GM19023 (cell line): ENCODE measurements around the gene FAM240A.

Source experiments
- ATAC-seq: cut with Tn5 transposase; IDR thresholded peaks from one replicate; pipeline ENCODE4 v1.9.1; 2021; ENCODE audit warnings: mild to moderate bottlenecking, moderate library complexity; ENCODE audit not compliant: unreplicated experiment

Gene FAM240A

DNA sequence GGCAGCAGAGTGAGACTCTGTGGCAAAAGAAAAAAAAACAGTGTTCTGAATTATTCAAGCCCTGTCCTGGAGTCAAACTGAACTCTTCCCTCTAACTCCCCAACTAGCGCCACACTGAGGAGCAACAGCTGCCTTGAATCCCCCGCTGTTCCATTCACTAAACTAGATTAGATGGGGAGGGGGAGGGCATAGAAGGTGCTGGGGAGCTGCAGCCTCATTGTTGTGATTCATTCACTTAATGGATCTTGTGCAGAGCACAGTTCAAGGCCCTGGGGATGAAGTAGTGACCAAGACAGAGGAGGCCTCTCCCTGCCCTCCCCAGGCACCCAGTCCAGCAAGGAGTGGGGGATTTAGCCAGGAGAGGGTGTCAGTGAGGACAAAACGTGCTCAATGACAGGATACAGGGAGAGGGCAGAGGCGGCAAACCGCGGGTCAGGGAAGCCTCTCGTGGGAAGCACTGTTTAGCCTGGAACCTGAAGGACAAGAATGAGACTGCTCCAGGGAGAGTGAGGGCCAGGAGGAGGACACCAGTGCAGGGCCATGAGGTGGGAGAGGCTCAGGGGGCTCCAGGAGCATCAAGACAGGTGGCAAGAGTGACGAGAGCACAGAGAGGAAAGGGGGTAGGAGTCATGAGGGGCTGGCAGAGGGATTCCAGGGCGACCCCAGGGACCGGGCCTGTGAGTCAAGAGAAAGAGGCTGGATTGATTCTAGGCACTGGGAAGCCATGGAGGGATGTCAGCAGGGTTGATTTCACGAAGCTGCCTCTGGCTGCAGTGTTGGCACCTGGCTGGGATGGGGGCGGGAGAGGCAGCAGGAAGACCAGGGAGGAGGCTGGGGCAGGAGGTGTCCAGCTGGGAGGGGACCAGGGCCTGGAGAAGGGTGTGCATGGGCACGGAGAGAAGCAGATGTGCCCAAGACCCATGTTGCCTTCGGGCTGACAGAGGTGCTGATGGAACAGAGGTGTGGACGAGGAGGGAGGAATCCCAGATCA, 49.7 kb downstream of the FAM240A start:
- no peak for ATAC-seq

DNA sequence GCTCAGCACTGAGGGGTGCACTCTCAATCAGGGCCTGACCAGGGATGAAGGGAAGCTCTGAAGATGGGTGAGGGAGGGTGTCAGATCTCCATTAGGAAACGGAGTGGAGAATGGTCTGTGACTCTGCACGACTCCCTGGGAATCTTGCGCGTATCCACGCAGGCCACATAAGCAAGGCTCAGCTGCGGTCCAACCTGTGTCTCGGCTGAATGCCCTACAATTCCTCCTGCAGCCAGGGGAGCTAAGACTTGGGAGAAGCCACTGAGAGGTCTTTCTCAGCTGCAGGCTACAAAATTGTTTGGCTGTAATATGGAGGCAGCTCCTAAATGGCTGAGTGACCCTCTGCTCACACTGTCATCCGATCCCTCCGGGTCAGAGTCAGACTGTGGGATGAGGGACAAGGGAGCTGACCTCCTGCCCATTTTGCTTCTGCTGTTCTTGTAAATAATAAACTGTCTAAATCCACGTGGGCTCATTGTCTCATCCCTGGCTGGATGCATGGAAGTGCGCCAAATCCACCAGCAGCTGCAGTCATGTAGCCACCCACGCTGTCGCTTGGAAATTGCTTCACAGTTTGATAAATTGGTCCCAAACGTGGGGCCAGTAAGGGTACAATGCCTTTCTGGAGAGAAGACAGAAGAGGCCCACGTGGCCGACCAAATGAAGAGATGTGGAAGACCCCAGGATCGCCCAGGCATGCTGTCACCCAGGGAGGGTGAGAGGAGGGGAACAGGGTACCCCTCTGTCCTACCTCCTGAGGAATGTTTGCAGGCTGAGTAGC, 50.6 kb downstream of the FAM240A start:
- no peak for ATAC-seq

DNA sequence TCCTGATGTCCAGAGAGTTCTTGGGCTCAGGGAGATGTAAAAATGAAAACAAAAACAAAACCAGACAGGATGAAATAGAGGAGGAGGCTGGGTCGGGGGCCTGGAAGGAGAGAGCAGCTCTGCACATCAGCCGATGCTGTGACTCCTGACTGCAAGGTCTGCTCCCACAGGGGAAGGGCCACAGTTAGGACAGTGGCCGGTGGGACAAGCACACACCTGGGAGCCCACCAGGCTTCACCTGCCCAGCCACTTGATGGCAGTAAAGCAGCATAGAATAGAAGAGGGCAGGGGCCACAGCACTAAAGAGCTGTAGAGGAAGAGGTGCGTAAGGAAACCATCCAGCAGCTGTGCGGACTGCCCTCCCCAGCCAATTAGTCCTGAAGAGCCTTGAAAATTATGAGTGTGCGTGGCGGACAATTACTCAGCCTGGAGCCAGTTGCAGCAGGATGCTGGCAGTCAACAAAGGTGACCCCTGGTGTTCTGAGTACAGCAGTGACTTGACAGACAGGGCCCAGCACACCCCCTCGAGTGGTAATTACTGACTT, 51.3 kb downstream of the FAM240A start:
- ATAC-seq, result no peak

DNA sequence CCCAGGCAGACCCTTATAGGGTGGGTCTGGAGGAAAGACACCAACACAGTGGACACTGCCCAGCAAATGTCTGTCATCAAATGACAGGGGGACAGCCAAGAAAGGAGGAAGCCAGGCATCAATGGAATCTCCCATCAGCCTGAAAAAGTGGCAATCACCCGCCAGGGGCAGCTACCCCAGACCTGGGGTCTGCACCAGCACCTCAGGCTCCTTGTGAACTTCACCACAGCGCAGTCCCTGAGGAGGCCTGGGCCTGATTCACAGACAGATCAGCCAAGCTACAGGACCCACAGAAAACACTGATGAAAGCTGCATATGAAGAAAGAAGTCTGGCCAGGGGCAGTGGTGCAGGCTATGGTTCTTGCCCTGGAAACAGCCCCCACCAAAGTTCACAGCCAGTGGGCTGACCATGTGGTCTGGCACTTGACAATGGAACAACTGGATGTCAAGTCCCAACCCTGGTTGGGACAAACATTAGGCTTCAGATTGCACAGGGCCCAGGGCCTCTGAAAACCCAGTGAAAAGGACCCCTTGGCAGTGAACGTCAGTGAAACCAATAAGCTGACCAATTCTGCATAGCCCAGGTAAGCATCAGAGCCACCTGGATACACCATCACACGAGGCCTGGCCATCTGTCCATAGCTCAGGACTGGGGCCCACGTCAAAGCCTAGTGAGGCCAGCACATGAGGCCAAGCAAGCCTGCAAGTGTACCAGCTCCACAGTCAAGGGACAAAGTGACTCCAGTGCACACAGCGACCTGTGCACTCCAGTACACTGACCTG, 52.1 kb downstream of the FAM240A start:
- ATAC-seq, result no peak

DNA sequence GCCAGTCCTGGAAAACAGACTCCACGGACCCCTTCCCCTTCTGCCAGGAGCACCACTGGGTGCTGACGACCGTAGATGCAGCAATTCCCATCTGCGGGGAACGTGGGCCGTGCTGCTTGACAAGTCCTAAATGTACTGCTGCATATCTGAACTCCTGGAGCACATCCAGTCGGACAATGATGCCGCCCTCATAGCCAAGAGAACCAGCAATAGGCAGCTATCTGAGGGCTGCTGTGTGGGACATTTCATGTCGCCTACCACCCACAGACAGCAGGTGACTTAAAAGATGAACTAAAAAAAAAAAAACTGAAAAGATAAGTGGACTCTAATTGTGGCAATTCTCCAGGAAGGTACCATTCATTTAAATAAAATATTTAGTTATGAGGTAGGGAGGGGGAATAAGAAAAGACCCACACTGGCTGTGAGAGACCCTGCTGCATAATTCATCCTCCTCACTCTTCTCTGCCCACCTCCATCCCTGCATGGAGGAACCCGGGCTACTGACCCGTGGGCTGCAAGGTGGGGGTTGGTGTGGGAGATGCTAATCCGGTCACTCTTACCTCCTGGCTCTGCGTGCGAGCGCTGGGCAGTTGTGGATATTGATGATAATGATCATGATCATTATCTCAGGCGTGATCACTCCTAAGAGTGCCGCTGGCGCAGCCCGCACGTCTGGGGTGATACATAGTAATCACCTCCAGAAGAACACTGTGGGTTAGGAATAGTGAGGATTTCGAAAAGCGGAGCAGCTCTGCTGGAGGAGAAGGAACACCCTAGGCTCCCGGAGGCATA, 52.8 kb downstream of the FAM240A start:
- no peak for ATAC-seq

DNA sequence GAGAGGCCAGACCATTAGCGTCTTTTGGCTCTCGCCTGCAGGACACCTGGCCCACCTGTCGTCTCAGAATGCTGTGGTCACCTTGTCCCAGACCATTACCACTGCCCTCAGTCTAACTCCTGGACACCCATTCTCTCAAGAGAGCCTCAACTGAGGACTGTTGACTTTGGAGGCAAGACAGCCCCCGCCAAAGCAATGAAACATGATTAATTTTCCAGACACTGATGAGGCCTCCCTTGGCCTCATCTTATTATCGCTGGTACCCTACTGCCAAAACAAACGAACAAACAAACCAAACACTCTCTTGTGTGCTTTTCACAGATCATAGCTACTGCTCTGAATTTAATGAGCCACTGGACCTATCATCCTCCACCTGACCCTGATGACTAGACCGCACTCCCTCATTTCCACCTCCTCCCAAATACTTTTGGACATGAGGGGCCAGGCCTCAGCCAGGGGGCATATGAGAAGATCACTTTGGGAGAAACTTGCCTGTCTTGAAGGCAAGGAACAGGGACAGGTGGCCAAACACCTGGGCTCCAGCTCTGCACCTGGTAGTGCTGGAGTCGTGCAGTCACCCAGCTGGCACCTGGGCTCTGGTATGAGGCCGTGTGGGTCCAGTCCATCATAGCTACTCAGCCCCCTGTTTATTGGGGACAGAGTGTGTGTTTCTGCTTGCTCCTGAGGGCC, 53.6 kb downstream of the FAM240A start:
- no peak for ATAC-seq

DNA sequence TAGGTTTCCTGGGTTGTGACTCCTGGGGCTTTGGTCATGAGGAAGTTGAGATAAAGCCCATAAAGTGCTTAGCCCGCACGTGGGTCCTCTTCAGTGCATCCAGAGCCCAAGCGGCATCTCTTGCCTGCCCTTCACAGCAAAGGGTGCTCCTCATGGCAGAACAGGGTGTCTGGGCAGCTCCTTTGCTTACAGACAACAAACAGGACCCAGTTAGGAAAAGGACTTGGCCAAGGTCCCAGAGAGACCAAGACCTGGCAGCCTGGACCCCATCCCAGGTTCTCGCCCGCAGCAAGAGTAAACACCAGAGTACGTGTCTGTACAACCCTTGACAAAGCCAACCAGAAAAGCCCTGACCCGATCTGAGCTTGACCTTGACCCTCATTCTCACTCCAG, 54.1 kb downstream of the FAM240A start:
- ATAC-seq, result no peak

DNA sequence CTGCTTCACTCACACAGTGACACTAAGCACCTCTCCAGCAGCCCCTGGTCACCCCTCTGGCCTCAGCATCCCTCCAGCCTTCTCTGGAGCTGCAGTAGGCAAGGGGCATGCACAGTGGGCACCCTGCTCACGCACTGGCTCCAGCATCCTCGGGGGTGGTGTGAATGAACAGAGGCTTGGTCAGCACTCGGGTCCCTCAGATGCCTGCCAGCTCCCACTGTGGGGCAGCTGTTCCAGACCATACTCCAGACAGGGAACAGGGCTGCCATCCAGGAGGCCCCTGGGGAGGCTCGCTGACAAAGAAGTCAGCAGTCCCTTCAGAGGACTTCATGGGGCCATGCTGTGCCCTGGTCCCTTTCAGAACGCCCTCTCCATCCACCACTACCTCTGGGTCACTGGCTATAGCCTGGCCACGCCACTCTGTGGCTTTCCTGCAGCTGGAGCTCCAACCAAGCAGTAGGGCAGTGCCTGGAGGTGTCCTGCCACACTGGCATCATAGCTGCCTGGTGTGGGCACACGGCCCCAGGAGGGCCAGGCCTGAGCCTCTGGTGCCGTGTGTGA, 54.8 kb downstream of the FAM240A start:
- no peak for ATAC-seq

DNA sequence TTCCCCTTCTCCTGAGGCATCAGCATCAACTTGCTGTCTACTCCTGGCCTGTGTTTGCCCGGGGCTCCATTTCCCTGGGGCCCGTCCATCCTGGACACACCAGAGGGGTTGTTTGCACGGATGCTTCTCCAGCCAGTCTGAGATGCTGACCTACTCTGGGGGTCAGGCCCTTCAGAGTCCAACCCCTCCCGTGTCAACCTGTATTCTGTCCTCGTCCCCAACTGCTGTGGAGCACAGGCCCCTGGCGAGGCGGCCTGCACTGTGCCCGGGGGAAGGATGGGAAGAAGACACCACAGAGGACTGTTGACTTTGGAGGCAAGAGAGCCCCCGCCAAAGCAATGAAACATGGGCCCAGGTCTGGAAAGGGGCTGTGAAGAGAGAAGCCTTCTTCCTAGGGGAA, 55.3 kb downstream of the FAM240A start:
- ATAC-seq, result no peak

DNA sequence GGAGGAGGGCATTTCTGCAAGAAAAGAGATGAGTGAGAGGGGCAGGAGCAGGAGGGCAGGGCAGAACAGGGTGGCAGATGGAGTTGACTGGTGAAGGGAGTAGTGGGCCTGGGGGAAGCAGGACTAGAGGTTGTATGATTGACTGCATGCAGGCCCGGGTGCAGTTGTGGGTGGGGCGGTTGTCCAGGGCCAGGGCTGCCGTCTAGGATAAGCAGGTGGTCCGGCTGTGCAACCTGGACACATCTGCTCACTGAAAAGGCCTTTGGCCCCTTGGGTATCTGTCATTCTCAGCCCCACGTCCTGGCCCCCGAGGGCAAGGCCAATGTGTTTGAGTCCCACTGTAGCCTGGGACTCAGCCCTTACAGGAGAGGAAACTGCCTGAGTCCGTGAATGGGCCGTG, 55.8 kb downstream of the FAM240A start:
- no peak for ATAC-seq

DNA sequence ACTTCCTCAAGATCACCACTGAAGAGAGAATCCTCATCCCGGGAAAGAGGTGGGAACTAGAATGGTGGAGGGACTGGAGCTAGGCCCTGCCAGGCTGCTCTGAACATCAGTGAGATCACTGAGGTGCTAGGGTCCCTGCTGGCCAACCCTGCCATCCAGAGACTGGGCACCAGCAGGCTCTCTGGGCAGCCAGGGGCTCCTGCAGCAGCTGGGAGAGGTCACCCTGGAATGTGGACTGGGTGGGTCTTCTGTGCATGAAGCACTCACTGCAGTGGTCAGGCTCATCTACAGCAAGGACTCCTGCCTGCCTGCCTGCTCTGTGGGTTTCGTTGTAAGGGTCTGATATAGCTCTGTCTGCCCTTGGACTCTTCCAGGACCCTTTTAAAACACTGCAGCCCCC, 56.3 kb downstream of the FAM240A start:
- ATAC-seq, result no peak

DNA sequence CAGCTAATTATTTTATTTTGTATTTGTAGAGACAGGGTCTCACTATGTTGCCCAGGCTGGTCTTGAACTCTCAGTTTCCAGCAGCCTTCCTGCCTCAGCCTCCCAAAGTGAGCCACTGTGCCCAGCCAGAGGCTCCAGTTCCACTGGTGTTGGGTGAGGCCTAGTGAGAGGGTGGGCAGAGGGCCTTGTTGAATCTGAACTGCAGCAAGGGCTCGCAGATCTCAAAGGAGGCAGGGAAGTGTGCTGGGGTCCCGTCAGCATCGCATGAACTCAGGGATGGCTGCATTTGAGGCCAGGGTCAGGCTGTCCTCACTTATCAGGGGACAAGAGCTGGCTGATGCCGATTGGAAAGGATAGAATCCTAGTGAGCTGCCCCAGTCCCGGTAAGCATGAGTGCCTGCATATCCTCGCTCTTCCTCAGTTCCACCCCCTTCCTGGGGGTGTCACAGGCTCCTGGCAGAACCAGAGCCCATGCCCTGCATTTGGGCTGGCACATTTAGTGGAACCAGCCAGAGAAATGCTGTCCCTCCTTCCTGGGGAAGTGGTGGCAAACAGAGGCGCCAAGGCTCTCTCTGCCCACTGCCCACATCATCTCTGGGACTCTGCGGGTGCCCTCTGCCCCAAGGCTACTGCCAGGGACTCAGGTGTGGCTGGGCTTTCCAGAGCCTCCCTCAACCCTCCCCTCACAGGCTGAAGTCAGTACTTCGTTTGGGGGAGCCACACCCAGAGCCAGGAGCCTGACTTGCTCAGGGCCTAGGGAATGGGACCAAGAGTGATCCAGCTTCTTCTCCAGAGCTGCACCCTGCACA, 57.1 kb downstream of the FAM240A start:
- ATAC-seq, result no peak

DNA sequence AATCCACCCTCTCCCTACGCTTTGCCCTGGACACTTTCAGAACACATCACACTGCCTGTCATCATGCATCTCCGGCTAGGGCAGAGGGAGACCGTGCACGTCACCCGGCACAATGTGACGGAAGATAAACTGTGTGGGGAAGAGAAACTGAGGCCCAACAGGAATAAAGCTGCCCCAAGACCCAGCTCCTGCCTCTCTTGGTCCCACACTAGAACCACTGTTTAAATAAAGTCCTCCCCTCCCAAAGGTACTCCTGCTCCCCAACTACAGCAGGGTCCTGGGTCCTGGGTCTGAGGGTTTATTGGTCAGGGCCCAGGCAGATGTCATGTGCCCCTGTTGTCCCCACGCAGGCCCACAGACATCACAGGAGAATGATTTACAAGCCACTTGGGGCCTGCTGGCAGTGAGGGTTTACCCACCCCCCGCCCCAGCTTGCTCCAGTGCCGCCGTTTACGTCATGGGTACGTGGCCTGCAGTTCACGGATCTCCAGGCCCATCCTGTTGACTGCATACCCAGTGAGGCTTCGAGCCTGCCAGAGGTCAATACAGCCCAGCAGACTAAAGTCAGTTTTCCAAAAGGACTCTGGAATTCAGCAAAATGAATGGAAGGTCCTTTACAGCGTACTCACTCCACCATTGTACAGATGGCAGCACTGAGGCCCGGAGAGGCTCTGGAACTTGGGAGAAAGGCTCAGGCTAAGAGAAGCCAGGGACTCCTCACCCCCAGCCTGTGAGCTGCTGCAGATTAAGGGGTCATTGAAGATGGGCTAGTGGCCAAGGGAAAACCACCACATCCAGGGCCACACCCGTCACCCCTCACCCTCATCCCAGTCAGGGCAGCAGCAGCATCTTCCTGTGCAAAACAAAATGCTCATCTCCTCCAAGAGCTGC, 57.9 kb downstream of the FAM240A start:
- no peak for ATAC-seq

DNA sequence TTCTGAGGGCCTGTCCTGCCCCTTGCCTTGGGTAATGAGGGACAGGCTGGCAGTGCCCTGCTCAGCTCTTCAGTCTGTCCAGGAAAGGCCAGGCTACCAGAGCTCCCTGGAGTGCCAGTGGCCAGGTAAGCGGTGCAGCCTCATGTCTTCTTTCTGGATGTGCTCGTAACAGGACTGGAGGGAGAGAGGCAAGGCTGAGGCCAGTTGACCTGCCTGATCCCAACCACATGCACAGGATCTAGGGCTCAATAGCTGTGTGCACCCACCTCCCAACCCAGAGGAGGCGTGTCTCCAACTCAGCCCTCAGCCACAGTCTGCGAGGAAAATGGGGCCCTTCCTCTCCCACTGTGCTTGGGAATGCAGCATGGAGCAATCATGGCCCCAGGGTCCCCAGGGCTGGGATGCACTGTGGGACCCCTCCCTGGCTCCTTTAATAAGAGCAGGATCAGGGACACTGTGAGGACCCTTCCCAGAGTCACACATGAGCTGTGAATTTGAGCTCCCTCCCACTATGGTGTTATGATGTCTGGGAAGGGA, 58.6 kb downstream of the FAM240A start:
- no peak for ATAC-seq

DNA sequence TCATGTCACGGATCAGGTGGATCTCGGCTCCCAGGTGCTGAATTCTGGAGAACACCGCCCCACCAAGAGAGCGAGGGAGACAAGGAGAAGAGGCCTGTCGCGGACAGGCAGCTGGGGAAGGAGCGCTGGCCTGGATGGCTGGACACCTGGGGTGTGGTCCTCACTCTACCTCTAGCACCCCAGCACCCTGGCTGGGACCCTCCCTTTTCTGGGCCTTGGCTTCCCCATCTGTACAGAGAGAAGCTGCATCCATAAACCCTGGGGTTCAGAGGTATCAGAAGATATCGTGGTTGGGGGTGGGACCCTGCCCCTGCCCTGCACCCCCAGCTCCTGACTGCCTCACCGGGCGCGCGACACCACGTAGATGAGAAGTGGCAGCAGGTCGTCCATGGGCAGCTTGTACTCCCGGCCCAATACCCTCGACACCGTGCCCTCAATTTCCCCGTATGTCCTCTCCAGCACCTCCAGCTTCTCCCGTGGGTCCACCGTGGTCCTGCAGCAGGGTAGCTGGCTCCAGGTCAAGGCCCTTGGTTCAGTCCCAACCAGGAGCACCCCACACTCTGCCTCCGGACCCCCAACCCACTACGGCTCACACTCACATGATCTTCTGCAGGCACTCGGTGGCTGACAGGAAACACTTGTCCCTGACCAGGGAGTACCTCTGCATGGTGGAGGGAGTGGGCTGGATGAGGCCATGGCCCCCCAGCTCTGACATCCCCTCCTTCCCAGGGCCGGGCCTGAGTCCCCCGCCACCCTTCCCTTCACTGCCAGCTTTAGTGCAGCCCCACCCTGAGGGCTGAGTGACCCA, 59.4 kb downstream of the FAM240A start:
- no peak for ATAC-seq

DNA sequence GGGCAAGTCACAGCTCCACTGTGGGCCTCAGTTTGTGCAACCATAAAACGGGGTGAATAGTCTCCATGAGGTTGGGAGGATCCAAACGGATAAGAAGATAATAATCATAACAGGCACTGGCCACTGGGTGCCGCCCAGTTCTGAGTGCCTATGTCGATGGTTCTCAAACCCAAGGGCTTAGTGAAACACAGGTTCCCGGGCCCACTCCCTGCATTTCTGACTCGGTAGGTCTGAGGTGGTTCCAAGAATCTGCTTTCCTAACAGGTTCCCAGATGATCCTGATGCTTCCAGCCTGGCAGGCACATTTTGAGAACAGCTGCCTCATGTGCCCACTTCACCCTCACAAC, 60.0 kb downstream of the FAM240A start:
- ATAC-seq, result no peak
